HepG2 (cell line): ENCODE results near the gene SDC3. TPM values are rescaled to one million over a fixed set of nuclear protein-coding genes. Genes with fewer than 3 reads are reported as not detected.
"Not testable (repeated sequence)": the region's sequence is repeated elsewhere in the genome, so short reads cannot be mapped to it uniquely, and the experiment has no call there.

Source experiments
- ATAC-seq: fragments of 200-7000 bp; cut with Tn5 transposase; 3 replicates; pipeline ENCODE4 v1.9.1; 2020; ENCODE audit warnings: mild to moderate bottlenecking, moderate library complexity
- BruUV-seq: library from RNA; stranded (reverse); fragments of 400-500 nt; replicated peaks from 2 replicates; lab custom pipeline; 2021; lab: Mats Ljungman, UMichigan
- CTCF ChIA-PET: fragments of 300-600 bp; formaldehyde crosslinking; extraction: SDS; loops from one replicate; lab custom pipeline; 2021; ENCODE audit warnings: low total read pairs, inconsistent platforms, low intra/inter-chr PET ratio; lab: Yijun Ruan, JAX
- POLR2A ChIA-PET: fragments of 350-600 bp; sonication (Branson Sonifier 250); formaldehyde crosslinking; loops from one replicate; lab custom pipeline; 2020; ENCODE audit warnings: antibody characterized with exemption, inconsistent platforms; lab: Yijun Ruan, JAX
- DNase-seq: peaks from one replicate; pipeline ENCODE4 v3.0.0-alpha.2; 2015; ENCODE audit warnings: low spot score
- FAIRE-seq: peaks from 3 replicates; lab custom pipeline; 2011; peaks lifted over from hg19 to GRCh38; lab: Jason Lieb, UNC
- H2AFZ ChIP-seq: one replicate; pipeline ENCODE4 v1.6.1; 2011; ENCODE audit warnings: low read length, inconsistent platforms
- H3K27ac ChIP-seq: fragments of 300-600 bp; 3 replicates; pipeline ENCODE4 v1.8.0; 2011; ENCODE audit warnings: mixed run types, mild to moderate bottlenecking, mixed read lengths, low read length, inconsistent platforms; ENCODE audit not compliant: insufficient read depth; ENCODE audit errors: extremely low read length
- H3K27me3 ChIP-seq, 2 experiments: fragments of 200-600 bp in 1 of 2; 2 replicates in 1 of 2; 3 replicates in 1 of 2; pipeline versions ENCODE4 v1.6.0 to v1.8.0; 2011; ENCODE audit warnings: low read length in 2 of 2, mild to moderate bottlenecking in 2 of 2, moderate library complexity in 2 of 2, inconsistent platforms in 1 of 2; ENCODE audit not compliant: insufficient read depth in 2 of 2, control insufficient read depth in 1 of 2
- H3K36me3 ChIP-seq, 2 experiments: fragments of 200-600 bp in 1 of 2; replicated peaks in 1 of 2; 2 replicates in 1 of 2; 3 replicates in 1 of 2; pipeline versions ENCODE4 v1.5.1 to v1.8.0; 2011; ENCODE audit warnings: low read length in 2 of 2, inconsistent platforms in 1 of 2; ENCODE audit not compliant: insufficient read depth in 2 of 2, control insufficient read depth in 1 of 2
- H3K4me1 ChIP-seq: 2 replicates; pipeline ENCODE4 v1.5.1; 2012; ENCODE audit warnings: low read length, inconsistent platforms; ENCODE audit not compliant: insufficient read depth
- H3K4me2 ChIP-seq: 2 replicates; pipeline ENCODE4 v1.6.0; 2011; ENCODE audit warnings: low read depth, low read length, inconsistent platforms
- H3K4me3 ChIP-seq, 3 experiments: fragments of 200-600 bp in 1 of 3; sonication (generic), shearing (Covaris generic) in 1 of 3; replicated peaks in 1 of 3; 2 replicates each; pipeline ENCODE4 v1.5.1; 2011 to 2016; ENCODE audit warnings: low read length in 3 of 3, inconsistent platforms in 2 of 3, low read depth in 2 of 3, mild to moderate bottlenecking in 2 of 3, control low read depth in 1 of 3, mixed read lengths in 1 of 3; ENCODE audit not compliant: insufficient read depth in 1 of 3
- H3K79me2 ChIP-seq: one replicate; pipeline ENCODE4 v1.6.1; 2011; ENCODE audit warnings: low read length, inconsistent platforms; ENCODE audit not compliant: insufficient read depth
- H3K9ac ChIP-seq: 2 replicates; pipeline ENCODE4 v1.6.0; 2011; ENCODE audit warnings: mild to moderate bottlenecking, low read depth, low read length, inconsistent platforms; ENCODE audit not compliant: insufficient read depth
- H3K9me3 ChIP-seq: 2 replicates; pipeline ENCODE4 v1.5.1; 2012; ENCODE audit warnings: mild to moderate bottlenecking, low read length
- H4K20me1 ChIP-seq: 2 replicates; pipeline ENCODE4 v1.6.0; 2011; ENCODE audit warnings: inconsistent platforms, mild to moderate bottlenecking, low read length, moderate library complexity; ENCODE audit not compliant: insufficient read depth
- BHLHE40 ChIP-seq: IDR thresholded peaks from 2 replicates; pipeline ENCODE4 v1.6.1; 2011; ENCODE audit warnings: low read length, improper control_type of control experiment
- CSRNP1 ChIP-seq: sonication (generic); formaldehyde crosslinking; IDR thresholded peaks from 2 replicates; pipeline ENCODE4 v1.8.1; 2023; ENCODE audit warnings: mild to moderate bottlenecking, missing genetic modification reagents
- DNMT3B ChIP-seq: conservative IDR thresholded peaks from 2 replicates; pipeline ENCODE4 v1.6.1; 2016; ENCODE audit warnings: missing biosample characterization, control low read depth
- FOXC1 ChIP-seq: sonication (generic); formaldehyde crosslinking; IDR thresholded peaks from 2 replicates; pipeline ENCODE4 v1.8.0; 2022; ENCODE audit warnings: mild to moderate bottlenecking, missing genetic modification reagents, borderline replicate concordance
- GMEB2 ChIP-seq: IDR thresholded peaks from 2 replicates; pipeline ENCODE4 v1.6.1; 2016; ENCODE audit warnings: missing biosample characterization, missing genetic modification reagents, low read depth
- NFYC ChIP-seq: IDR thresholded peaks from 2 replicates; pipeline ENCODE4 v1.6.1; 2016; ENCODE audit warnings: missing genetic modification reagents, missing compliant biosample characterization
- PTBP1 ChIP-seq: fragments of 200-400 bp; formaldehyde crosslinking; IDR thresholded peaks from 2 replicates; pipeline ENCODE4 v1.6.1; 2018; ENCODE audit warnings: low read length, low read depth; ENCODE audit not compliant: poor library complexity, severe bottlenecking
- RORA ChIP-seq: sonication (generic); formaldehyde crosslinking; IDR thresholded peaks from 2 replicates; pipeline ENCODE4 v1.5.0; 2020; ENCODE audit warnings: mild to moderate bottlenecking, missing genetic modification reagents, moderate library complexity
- SCMH1 ChIP-seq: sonication (generic); formaldehyde crosslinking; IDR thresholded peaks from 2 replicates; pipeline ENCODE4 v1.9.0; 2021; ENCODE audit warnings: missing genetic modification reagents, mild to moderate bottlenecking, borderline replicate concordance
- SRSF4 ChIP-seq: fragments of 200-400 bp; formaldehyde crosslinking; IDR thresholded peaks from one replicate; pipeline ENCODE4 v1.6.1; 2018; ENCODE audit warnings: mild to moderate bottlenecking, low read depth, low read length, moderate library complexity; ENCODE audit not compliant: poor library complexity, severe bottlenecking
- U2AF2 ChIP-seq: fragments of 200-400 bp; formaldehyde crosslinking; IDR thresholded peaks from 2 replicates; pipeline ENCODE4 v1.6.1; 2017; ENCODE audit warnings: low read depth, mild to moderate bottlenecking, low read length
- ZBTB8A ChIP-seq: sonication (generic); formaldehyde crosslinking; IDR thresholded peaks from 2 replicates; pipeline ENCODE4 v1.4.0; 2020; ENCODE audit warnings: mild to moderate bottlenecking, low read depth, missing genetic modification reagents, borderline replicate concordance
- ZC3H4 ChIP-seq: sonication (generic); formaldehyde crosslinking; IDR thresholded peaks from 2 replicates; pipeline ENCODE4 v1.4.0; 2020; ENCODE audit warnings: missing genetic modification reagents, borderline replicate concordance
- ZKSCAN8 ChIP-seq: IDR thresholded peaks from 2 replicates; pipeline ENCODE4 v1.6.1; 2016; ENCODE audit warnings: borderline replicate concordance, missing genetic modification reagents, missing compliant biosample characterization
- ZNF446 ChIP-seq: sonication (generic); formaldehyde crosslinking; IDR thresholded peaks from 2 replicates; pipeline ENCODE4 v1.5.0; 2020; ENCODE audit warnings: mild to moderate bottlenecking, missing genetic modification reagents
- ZNF83 ChIP-seq: sonication (generic); formaldehyde crosslinking; IDR thresholded peaks from 2 replicates; pipeline ENCODE4 v1.4.0; 2020; ENCODE audit warnings: missing genetic modification reagents, mild to moderate bottlenecking, borderline replicate concordance
- WGBS: methylation state at CpG from one replicate; pipeline ENCODE4 v1.1.6; 2017; ENCODE audit warnings: low lambda C conversion rate; 5-methylcytosine and 5-hydroxymethylcytosine counted together
- in situ Hi-C: cut with HindIII; loops from 2 replicates; pipeline ENCODE4 v1.10.0; 2017; ENCODE audit warnings: low pct_unique_long_range_greater_than_20kb; ENCODE audit not compliant: extremely low pct_ligation_motif_present
- intact Hi-C: fragments of 100-400 bp; cut with micrococcal nuclease; formaldehyde crosslinking; loops from one replicate; pipeline ENCODE4 v1.10.0; 2022; ENCODE audit not compliant: unreplicated experiment
- polyA plus RNA-seq, 8 experiments: library from polyadenylated mRNA; depleted of rRNA in 3 of 8; stranded (reverse) in 7 of 8; unstranded in 1 of 8; fragments of >200 nt; fragmentation: Illumina TruSeq in 4 of 8; extraction: Trizol in 4 of 8; gene quantifications; 2 replicates each; pipeline versions ENCODE4 v1.2.1 to v1.2.3, GENCODE V29; 2011 to 2016; ENCODE audit warnings: low read depth in 4 of 8, missing spikeins in 1 of 8, mixed read lengths in 1 of 8; ENCODE audit not compliant: insufficient read depth in 1 of 8
- total RNA-seq, 5 experiments: library from RNA; depleted of rRNA; stranded (reverse); fragments of >200 nt; fragmentation: Illumina TruSeq; extraction: Trizol; gene quantifications; 2 replicates each; pipeline ENCODE4 v1.2.3, GENCODE V29; 2016; ENCODE audit warnings: low read depth in 1 of 5

SDC3 gene
- total and polyA plus RNA-seq, 2 of the 13 experiments (the other 11 are each of a cell fraction or from before 2014, with no cell fraction given): 0.49 to 0.84 TPM

GRCh38 chr1:30948813-30949486 is 40.4 kb upstream of the SDC3 start:
- H3K4me2 ChIP-seq, H3K4me1 ChIP-seq, H3K4me3 ChIP-seq, H3K27me3 ChIP-seq, H3K27ac ChIP-seq, DNase-seq, CTCF ChIA-PET, POLR2A ChIA-PET, H3K9me3 ChIP-seq, H3K9ac ChIP-seq, H2AFZ ChIP-seq, in situ Hi-C loops, intact Hi-C loops, H3K79me2 ChIP-seq: not testable (repeated sequence)
- 52% methylated on average over 1 of the region's 5 CpGs for WGBS
- Histone ChIP-seq H3K36me3 (peaks cover 30 to 86% of the 10 kb centered on the region in 2 experiments), H4K20me1 (peaks cover 13% of the 10 kb centered on the region)
- peak; percentile 21 for FAIRE-seq
- TSS peak; percentile 34 for BruUV-seq
- ATAC-seq: peak; percentile 60

GRCh38 chr1:30948278-30948677 is 39.7 kb upstream of the SDC3 start:
- FAIRE-seq: no peak
- in situ Hi-C loops: no loop called here
- 95% methylated on average over 3 of the region's 3 CpGs for WGBS
- H3K27ac ChIP-seq: no peak overlapping the region
- TF ChIP-seq GMEB2 (CRISPR knock-in tag) (no peak), ZNF83 (CRISPR knock-in tag) (no peak), ZNF446 (CRISPR knock-in tag) (no peak), DNMT3B (CRISPR knock-in tag) (no peak), ZBTB8A (CRISPR knock-in tag) (no peak), SRSF4 (no peak), ZKSCAN8 (CRISPR knock-in tag) (no peak), NFYC (CRISPR knock-in tag) (no peak), U2AF2 (no peak), FOXC1 (CRISPR knock-in tag) (no peak), CSRNP1 (CRISPR knock-in tag) (no peak), RORA (no peak), BHLHE40 (no peak), ZC3H4 (CRISPR knock-in tag) (no peak), SCMH1 (no peak), PTBP1 (no peak)
- TF ChIP-seq, all 625 proteins: peak for 0
- Histone ChIP-seq H3K4me3 (no peak overlapping the region), H3K79me2 (no peaks in the 10 kb centered on the region), H3K4me1 (no peaks in the 10 kb centered on the region), H3K27me3 (no peaks in the 10 kb centered on the region), H3K9ac (no peak overlapping the region), H2AFZ (no peak overlapping the region), H3K4me2 (no peak overlapping the region), H3K36me3 (peaks cover 25 to 86% of the 10 kb centered on the region in 2 experiments), H3K9me3 (no peaks in the 10 kb centered on the region), H4K20me1 (peaks cover 13% of the 10 kb centered on the region)
- CTCF ChIA-PET: no interaction called here
- DNase-seq: no peak
- no TSS peak for BruUV-seq
- POLR2A ChIA-PET: no interaction called here
- intact Hi-C loops: no loop called here
- ATAC-seq: no peak
